Sigmoid colon (tissue), 7 donors: ENCODE measurements around the gene MTX1. TPM values are rescaled to one million over a fixed set of nuclear protein-coding genes. Genes with fewer than 3 reads are reported as not detected.

Experiments used
- DNase-seq: peaks from one replicate; pipeline ENCODE4 v3.0.0-alpha.2; 2019
- H3K27ac ChIP-seq, 4 donors: fragments of 200-600 bp; sonication (generic); one replicate each; pipeline ENCODE4 v1.5.1; 2016 to 2019; ENCODE audit warnings: mild to moderate bottlenecking in 1 of 4
- H3K27me3 ChIP-seq, 3 donors: fragments of 200-600 bp; sonication (generic); one replicate each; pipeline ENCODE4 v1.5.1; 2019; ENCODE audit warnings: mild to moderate bottlenecking in 1 of 3
- H3K36me3 ChIP-seq, 4 donors: fragments of 200-600 bp; sonication (generic); one replicate each; pipeline ENCODE4 v1.5.1; 2016 to 2019
- H3K4me1 ChIP-seq, 4 donors: fragments of 200-600 bp; sonication (generic); one replicate each; pipeline ENCODE4 v1.5.1; 2017 to 2019
- H3K4me3 ChIP-seq, 4 donors: fragments of 200-600 bp; sonication (generic); one replicate each; pipeline ENCODE4 v1.5.1; 2017 to 2019; ENCODE audit warnings: mild to moderate bottlenecking in 2 of 4, moderate library complexity in 1 of 4
- H3K9me3 ChIP-seq, 4 donors: fragments of 200-600 bp in 3 of 4; sonication (generic) in 3 of 4; one replicate each; pipeline versions ENCODE4 v1.5.1 to v1.6.1; 2013 to 2019
- EP300 ChIP-seq, 4 donors: sonication (generic); formaldehyde crosslinking; IDR thresholded peaks; one replicate each; pipeline ENCODE4 v1.6.1; 2017; ENCODE audit warnings: antibody characterized with exemption in 4 of 4
- POLR2A ChIP-seq, 2 donors: fragments of 450-650 bp; IDR thresholded peaks; one replicate each; pipeline ENCODE4 v1.6.1; 2016; ENCODE audit warnings: antibody characterized with exemption in 2 of 2, mild to moderate bottlenecking in 2 of 2, moderate library complexity in 2 of 2
- POLR2AphosphoS5 ChIP-seq, 4 donors: sonication (generic); formaldehyde crosslinking; IDR thresholded peaks; one replicate each; pipeline ENCODE4 v1.6.1; 2017; ENCODE audit warnings: antibody characterized with exemption in 4 of 4
- WGBS, 2 donors: extraction: QIAGEN DNeasy Blood & Tissue Kit; methylation state at CpG; one replicate each; pipeline ENCODE4 v1.1.7; 2013; 5-methylcytosine and 5-hydroxymethylcytosine counted together
- intact Hi-C: fragments of 100-400 bp; cut with DNase I; formaldehyde crosslinking; loops from one replicate; pipeline ENCODE4 v1.15.1; 2023
- polyA plus RNA-seq, 3 donors: library from polyadenylated mRNA; stranded (reverse); fragments of 200-250 nt; gene quantifications; one replicate each; pipeline ENCODE4 v1.2.3, GENCODE V29; 2013
- total RNA-seq, 4 donors: library from RNA; depleted of rRNA; stranded (reverse); fragments of >200 nt; gene quantifications; one replicate each; pipeline ENCODE4 v1.1.0, GENCODE V29; 2016
- TF ChIP-seq, protein P1 (sequence below), 4 experiments: fragments of 450-650 bp in 3 of 4; fragments of 200-600 bp in 1 of 4; IDR thresholded peaks; one replicate each; pipeline ENCODE4 v1.5.1; 2016 to 2019; ENCODE audit warnings: antibody characterized with exemption in 4 of 4, mild to moderate bottlenecking in 3 of 4, moderate library complexity in 2 of 4
- donor health status: healthy with polysubstance abuse.
- donor health status: Bipolar disorder and iron deficiency.
- donor health status: healthy.

Gene MTX1
- total and polyA plus RNA-seq, 7 donors, result 15.5 to 69.7 (median 29.8) TPM

GRCh38 chr1:155177192-155177917 is 31.1 kb upstream of the MTX1 start:
- TF ChIP-seq POLR2A (IDR thresholded peaks at IDR 0.05), result no peak
- TF ChIP-seq EP300 (IDR thresholded peaks at IDR 0.05), result no peak
- TF ChIP-seq, protein P1, sequence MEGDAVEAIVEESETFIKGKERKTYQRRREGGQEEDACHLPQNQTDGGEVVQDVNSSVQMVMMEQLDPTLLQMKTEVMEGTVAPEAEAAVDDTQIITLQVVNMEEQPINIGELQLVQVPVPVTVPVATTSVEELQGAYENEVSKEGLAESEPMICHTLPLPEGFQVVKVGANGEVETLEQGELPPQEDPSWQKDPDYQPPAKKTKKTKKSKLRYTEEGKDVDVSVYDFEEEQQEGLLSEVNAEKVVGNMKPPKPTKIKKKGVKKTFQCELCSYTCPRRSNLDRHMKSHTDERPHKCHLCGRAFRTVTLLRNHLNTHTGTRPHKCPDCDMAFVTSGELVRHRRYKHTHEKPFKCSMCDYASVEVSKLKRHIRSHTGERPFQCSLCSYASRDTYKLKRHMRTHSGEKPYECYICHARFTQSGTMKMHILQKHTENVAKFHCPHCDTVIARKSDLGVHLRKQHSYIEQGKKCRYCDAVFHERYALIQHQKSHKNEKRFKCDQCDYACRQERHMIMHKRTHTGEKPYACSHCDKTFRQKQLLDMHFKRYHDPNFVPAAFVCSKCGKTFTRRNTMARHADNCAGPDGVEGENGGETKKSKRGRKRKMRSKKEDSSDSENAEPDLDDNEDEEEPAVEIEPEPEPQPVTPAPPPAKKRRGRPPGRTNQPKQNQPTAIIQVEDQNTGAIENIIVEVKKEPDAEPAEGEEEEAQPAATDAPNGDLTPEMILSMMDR (IDR thresholded peaks at IDR 0.05), result no peak
- no peak for TF ChIP-seq POLR2AphosphoS5 (IDR thresholded peaks at IDR 0.05)
- H3K27me3 ChIP-seq, result peaks cover 12 to 29% (median 20%) of the 10 kb centered on the region in 3 donors
- no peaks in the 10 kb centered on the region for H3K9me3 ChIP-seq
- H3K4me3 ChIP-seq, result no peak overlapping the region
- DNase-seq, result peak; percentile 62
- H3K27ac ChIP-seq, result no peak overlapping the region
- H3K4me1 ChIP-seq, result peaks cover 0 to 33% (median 18%) of the 10 kb centered on the region in 4 donors
- 70 to 81% methylated on average over 11 of the region's 11 CpGs for WGBS, 2 donors
- intact Hi-C loops, result no loop called here
- H3K36me3 ChIP-seq, result no peaks in the 10 kb centered on the region

- Histone ChIP-seq H3K27ac (no peak overlapping the region), H3K36me3 (no peaks in the 10 kb centered on the region), H3K27me3 (peaks cover 12 to 29% (median 20%) of the 10 kb centered on the region in 3 donors), H3K4me3 (no peak overlapping the region), H3K4me1 (peaks cover 0 to 28% (median 16%) of the 10 kb centered on the region in 4 donors), H3K9me3 (no peaks in the 10 kb centered on the region)
- intact Hi-C loops, result no loop called here
- TF ChIP-seq POLR2A (IDR thresholded peaks at IDR 0.05) (no peak), POLR2AphosphoS5 (IDR thresholded peaks at IDR 0.05) (no peak), EP300 (IDR thresholded peaks at IDR 0.05) (no peak)
- TF ChIP-seq, protein P1 (IDR thresholded peaks at IDR 0.05), result no peak
- WGBS, 2 donors, result 96 to 98% methylated on average over 9 of the region's 9 CpGs
- DNase-seq, result no peak
These were observed 30.6 kb upstream of the MTX1 start for GRCh38 chr1:155177918-155178281.

- WGBS, 2 donors, result 83 to 89% methylated on average over 30 of the region's 30 CpGs
- peaks cover 12 to 26% (median 20%) of the 10 kb centered on the region in 3 donors for H3K27me3 ChIP-seq
- no peaks in the 10 kb centered on the region for H3K36me3 ChIP-seq
- TF ChIP-seq POLR2A (IDR thresholded peaks at IDR 0.05) (no peak), POLR2AphosphoS5 (IDR thresholded peaks at IDR 0.05) (no peak), EP300 (IDR thresholded peaks at IDR 0.05) (no peak)
- TF ChIP-seq, protein P1 (IDR thresholded peaks at IDR 0.05), result no peak
- no peaks in the 10 kb centered on the region for H3K9me3 ChIP-seq
- H3K4me1 ChIP-seq, result peaks cover 0 to 25% (median 14%) of the 10 kb centered on the region in 4 donors
- intact Hi-C loops, result no loop called here
- no peak overlapping the region for H3K4me3 ChIP-seq
- peak; percentile 56 for DNase-seq
- no peak overlapping the region for H3K27ac ChIP-seq
These were observed 29.9 kb upstream of the MTX1 start for GRCh38 chr1:155178441-155179111.

DNA sequence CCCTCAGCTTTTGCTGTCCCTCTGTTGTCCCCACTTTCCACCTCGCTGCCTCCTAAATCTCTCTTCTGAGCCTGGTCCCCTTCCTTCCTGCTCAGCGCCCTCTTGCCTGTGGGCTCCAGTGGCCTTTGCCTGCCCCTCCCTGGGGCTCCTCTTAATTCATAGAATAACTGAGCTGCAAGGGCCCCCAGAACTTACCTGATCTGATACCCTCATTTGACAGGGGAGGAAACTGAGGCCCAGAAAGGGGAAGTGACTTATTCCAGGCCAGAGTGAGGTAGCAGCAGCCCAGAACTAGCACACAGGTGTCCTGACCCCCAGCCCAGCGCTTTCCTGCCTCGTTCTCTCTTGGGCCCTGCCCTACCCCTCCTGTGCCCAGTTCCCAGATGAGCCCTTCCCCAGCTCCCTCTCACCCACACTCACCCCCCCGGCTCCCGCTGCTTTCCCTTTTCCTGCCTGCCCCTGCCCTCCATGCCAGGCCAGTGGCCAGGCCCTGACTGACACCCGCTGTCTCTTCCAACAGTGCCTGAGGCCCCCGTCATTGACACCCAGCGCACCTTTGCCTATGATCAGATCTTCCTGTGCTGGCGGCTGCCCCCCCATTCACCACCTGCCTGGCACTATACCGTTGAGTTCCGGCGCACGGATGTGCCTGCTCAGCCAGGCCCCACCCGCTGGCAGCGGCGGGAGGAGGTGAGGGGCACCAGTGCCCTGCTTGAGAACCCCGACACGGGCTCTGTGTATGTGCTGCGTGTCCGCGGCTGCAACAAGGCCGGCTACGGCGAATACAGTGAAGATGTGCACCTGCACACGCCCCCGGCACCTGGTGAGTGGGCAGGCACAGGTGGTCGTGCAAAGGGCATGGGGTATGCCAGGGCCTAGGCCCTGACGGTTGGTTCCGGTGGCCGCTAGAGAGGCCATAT is 29.1 kb upstream of the MTX1 start:
- no peak overlapping the region for H3K27ac ChIP-seq
- H3K4me1 ChIP-seq, result peaks cover 0 to 17% (median 10%) of the 10 kb centered on the region in 4 donors
- no peaks in the 10 kb centered on the region for H3K36me3 ChIP-seq
- TF ChIP-seq, protein P1 (IDR thresholded peaks at IDR 0.05), result no peak
- TF ChIP-seq POLR2A (IDR thresholded peaks at IDR 0.05) (no peak), POLR2AphosphoS5 (IDR thresholded peaks at IDR 0.05) (no peak), EP300 (IDR thresholded peaks at IDR 0.05) (no peak)
- DNase-seq, result peak; percentile 57
- 67 to 91% methylated on average over 31 of the region's 31 CpGs for WGBS, 2 donors
- H3K4me3 ChIP-seq, result no peak overlapping the region
- intact Hi-C loops, result no loop called here
- H3K9me3 ChIP-seq, result no peaks in the 10 kb centered on the region
- peaks cover 4 to 18% (median 12%) of the 10 kb centered on the region in 3 donors for H3K27me3 ChIP-seq
